HepG2 (cell line): ENCODE results near the gene SORBS2. TPM values are rescaled to one million over a fixed set of nuclear protein-coding genes. Genes with fewer than 3 reads are reported as not detected.

ENCODE experiments used
- ATAC-seq: fragments of 200-7000 bp; cut with Tn5 transposase; 3 replicates; pipeline ENCODE4 v1.9.1; 2020; ENCODE audit warnings: mild to moderate bottlenecking, moderate library complexity
- BruUV-seq: library from RNA; stranded (reverse); fragments of 400-500 nt; replicated peaks from 2 replicates; lab custom pipeline; 2021; lab: Mats Ljungman, UMichigan
- CTCF ChIA-PET: fragments of 300-600 bp; formaldehyde crosslinking; extraction: SDS; loops from one replicate; lab custom pipeline; 2021; ENCODE audit warnings: low total read pairs, inconsistent platforms, low intra/inter-chr PET ratio; lab: Yijun Ruan, JAX
- POLR2A ChIA-PET: fragments of 350-600 bp; sonication (Branson Sonifier 250); formaldehyde crosslinking; loops from one replicate; lab custom pipeline; 2020; ENCODE audit warnings: antibody characterized with exemption, inconsistent platforms; lab: Yijun Ruan, JAX
- DNase-seq: peaks from one replicate; pipeline ENCODE4 v3.0.0-alpha.2; 2015; ENCODE audit warnings: low spot score
- FAIRE-seq: peaks from 3 replicates; lab custom pipeline; 2011; peaks lifted over from hg19 to GRCh38; lab: Jason Lieb, UNC
- H2AFZ ChIP-seq: one replicate; pipeline ENCODE4 v1.6.1; 2011; ENCODE audit warnings: low read length, inconsistent platforms
- H3K27ac ChIP-seq: fragments of 300-600 bp; 3 replicates; pipeline ENCODE4 v1.8.0; 2011; ENCODE audit warnings: mixed run types, mild to moderate bottlenecking, mixed read lengths, low read length, inconsistent platforms; ENCODE audit not compliant: insufficient read depth; ENCODE audit errors: extremely low read length
- H3K27me3 ChIP-seq, 2 experiments: fragments of 200-600 bp in 1 of 2; 2 replicates in 1 of 2; 3 replicates in 1 of 2; pipeline versions ENCODE4 v1.6.0 to v1.8.0; 2011; ENCODE audit warnings: low read length in 2 of 2, mild to moderate bottlenecking in 2 of 2, moderate library complexity in 2 of 2, inconsistent platforms in 1 of 2; ENCODE audit not compliant: insufficient read depth in 2 of 2, control insufficient read depth in 1 of 2
- H3K36me3 ChIP-seq, 2 experiments: fragments of 200-600 bp in 1 of 2; replicated peaks in 1 of 2; 2 replicates in 1 of 2; 3 replicates in 1 of 2; pipeline versions ENCODE4 v1.5.1 to v1.8.0; 2011; ENCODE audit warnings: low read length in 2 of 2, inconsistent platforms in 1 of 2; ENCODE audit not compliant: insufficient read depth in 2 of 2, control insufficient read depth in 1 of 2
- H3K4me1 ChIP-seq: 2 replicates; pipeline ENCODE4 v1.5.1; 2012; ENCODE audit warnings: low read length, inconsistent platforms; ENCODE audit not compliant: insufficient read depth
- H3K4me2 ChIP-seq: 2 replicates; pipeline ENCODE4 v1.6.0; 2011; ENCODE audit warnings: low read depth, low read length, inconsistent platforms
- H3K4me3 ChIP-seq, 3 experiments: fragments of 200-600 bp in 1 of 3; sonication (generic), shearing (Covaris generic) in 1 of 3; replicated peaks in 1 of 3; 2 replicates each; pipeline ENCODE4 v1.5.1; 2011 to 2016; ENCODE audit warnings: low read length in 3 of 3, inconsistent platforms in 2 of 3, low read depth in 2 of 3, mild to moderate bottlenecking in 2 of 3, control low read depth in 1 of 3, mixed read lengths in 1 of 3; ENCODE audit not compliant: insufficient read depth in 1 of 3
- H3K79me2 ChIP-seq: one replicate; pipeline ENCODE4 v1.6.1; 2011; ENCODE audit warnings: low read length, inconsistent platforms; ENCODE audit not compliant: insufficient read depth
- H3K9ac ChIP-seq: 2 replicates; pipeline ENCODE4 v1.6.0; 2011; ENCODE audit warnings: mild to moderate bottlenecking, low read depth, low read length, inconsistent platforms; ENCODE audit not compliant: insufficient read depth
- H3K9me3 ChIP-seq: 2 replicates; pipeline ENCODE4 v1.5.1; 2012; ENCODE audit warnings: mild to moderate bottlenecking, low read length
- H4K20me1 ChIP-seq: 2 replicates; pipeline ENCODE4 v1.6.0; 2011; ENCODE audit warnings: inconsistent platforms, mild to moderate bottlenecking, low read length, moderate library complexity; ENCODE audit not compliant: insufficient read depth
- ARNTL ChIP-seq: sonication (generic); formaldehyde crosslinking; IDR thresholded peaks from 2 replicates; pipeline ENCODE4 v1.4.0; 2020; ENCODE audit warnings: mild to moderate bottlenecking, missing genetic modification reagents
- ATF1 ChIP-seq: IDR thresholded peaks from 2 replicates; pipeline ENCODE4 v1.6.1; 2016; ENCODE audit warnings: mild to moderate bottlenecking, control low read depth
- BHLHE40 ChIP-seq: IDR thresholded peaks from 2 replicates; pipeline ENCODE4 v1.6.1; 2011; ENCODE audit warnings: low read length, improper control_type of control experiment
- EEA1 ChIP-seq: sonication (generic); formaldehyde crosslinking; IDR thresholded peaks from 2 replicates; pipeline ENCODE4 v1.5.1; 2020; ENCODE audit warnings: mild to moderate bottlenecking, missing genetic modification reagents, borderline replicate concordance
- KAT2B ChIP-seq: fragments of 150-350 bp; IDR thresholded peaks from 2 replicates; pipeline ENCODE4 v1.6.1; 2014; ENCODE audit warnings: low read depth, low read length, borderline replicate concordance
- MAF1 ChIP-seq: sonication (generic); formaldehyde crosslinking; IDR thresholded peaks from 2 replicates; pipeline ENCODE4 v1.5.0; 2020; ENCODE audit warnings: missing genetic modification reagents, borderline replicate concordance
- NRL ChIP-seq: sonication (generic); formaldehyde crosslinking; IDR thresholded peaks from 2 replicates; pipeline ENCODE4 v1.5.0; 2020; ENCODE audit warnings: missing genetic modification reagents, mild to moderate bottlenecking, moderate library complexity, borderline replicate concordance
- PCBP2 ChIP-seq: fragments of 200-400 bp; formaldehyde crosslinking; optimal IDR thresholded peaks from 2 replicates; pipeline ENCODE3; 2018; ENCODE audit warnings: low read length, low read depth; ENCODE audit not compliant: poor library complexity, severe bottlenecking
- RFXANK ChIP-seq: IDR thresholded peaks from 2 replicates; pipeline ENCODE4 v1.6.1; 2016
- SMC3 ChIP-seq: IDR thresholded peaks from 2 replicates; pipeline ENCODE4 v1.6.1; 2011; ENCODE audit warnings: low read length, improper control_type of control experiment
- SNRNP70 ChIP-seq: fragments of 200-400 bp; formaldehyde crosslinking; IDR thresholded peaks from 2 replicates; pipeline ENCODE4 v1.6.1; 2017; ENCODE audit warnings: mild to moderate bottlenecking, low read depth, low read length, moderate library complexity
- TEF ChIP-seq: sonication (generic); formaldehyde crosslinking; IDR thresholded peaks from 2 replicates; pipeline ENCODE4 v1.5.0; 2020; ENCODE audit warnings: missing genetic modification reagents
- ZNF142 ChIP-seq: sonication (generic); formaldehyde crosslinking; IDR thresholded peaks from 2 replicates; pipeline ENCODE4 v1.4.0; 2020; ENCODE audit warnings: missing genetic modification reagents
- ZNF331 ChIP-seq: sonication (generic); formaldehyde crosslinking; IDR thresholded peaks from 2 replicates; pipeline ENCODE4 v1.4.0; 2020; ENCODE audit warnings: missing genetic modification reagents
- ZNF333 ChIP-seq: sonication (generic); formaldehyde crosslinking; IDR thresholded peaks from 2 replicates; pipeline ENCODE4 v1.4.0; 2020; ENCODE audit warnings: mild to moderate bottlenecking, missing genetic modification reagents, borderline replicate concordance
- ZNF75D ChIP-seq: sonication (generic); formaldehyde crosslinking; IDR thresholded peaks from 2 replicates; pipeline ENCODE4 v1.8.1; 2023; ENCODE audit warnings: missing genetic modification reagents, mild to moderate bottlenecking, borderline replicate concordance
- ZNF781 ChIP-seq: sonication (generic); formaldehyde crosslinking; IDR thresholded peaks from 2 replicates; pipeline ENCODE4 v1.5.1; 2020; ENCODE audit warnings: borderline replicate concordance, mild to moderate bottlenecking, missing genetic modification reagents; ENCODE audit errors: not compliant biosample characterization
- ZSCAN20 ChIP-seq: sonication (generic); formaldehyde crosslinking; IDR thresholded peaks from 2 replicates; pipeline ENCODE4 v1.4.0; 2020; ENCODE audit warnings: missing genetic modification reagents, mild to moderate bottlenecking, borderline replicate concordance
- ZSCAN29 ChIP-seq: sonication (generic); formaldehyde crosslinking; conservative IDR thresholded peaks from 2 replicates; pipeline ENCODE4 v1.4.0; 2020; ENCODE audit warnings: mild to moderate bottlenecking, missing genetic modification reagents
- WGBS: methylation state at CpG from one replicate; pipeline ENCODE4 v1.1.6; 2017; ENCODE audit warnings: low lambda C conversion rate; 5-methylcytosine and 5-hydroxymethylcytosine counted together
- in situ Hi-C: cut with HindIII; loops from 2 replicates; pipeline ENCODE4 v1.10.0; 2017; ENCODE audit warnings: low pct_unique_long_range_greater_than_20kb; ENCODE audit not compliant: extremely low pct_ligation_motif_present
- intact Hi-C: fragments of 100-400 bp; cut with micrococcal nuclease; formaldehyde crosslinking; loops from one replicate; pipeline ENCODE4 v1.10.0; 2022; ENCODE audit not compliant: unreplicated experiment
- polyA plus RNA-seq, 8 experiments: library from polyadenylated mRNA; depleted of rRNA in 3 of 8; stranded (reverse) in 7 of 8; unstranded in 1 of 8; fragments of >200 nt; fragmentation: Illumina TruSeq in 4 of 8; extraction: Trizol in 4 of 8; gene quantifications; 2 replicates each; pipeline versions ENCODE4 v1.2.1 to v1.2.3, GENCODE V29; 2011 to 2016; ENCODE audit warnings: low read depth in 4 of 8, missing spikeins in 1 of 8, mixed read lengths in 1 of 8; ENCODE audit not compliant: insufficient read depth in 1 of 8
- total RNA-seq, 5 experiments: library from RNA; depleted of rRNA; stranded (reverse); fragments of >200 nt; fragmentation: Illumina TruSeq; extraction: Trizol; gene quantifications; 2 replicates each; pipeline ENCODE4 v1.2.3, GENCODE V29; 2016; ENCODE audit warnings: low read depth in 1 of 5

SORBS2 gene
- total and polyA plus RNA-seq, 2 of the 13 experiments (the other 11 are each of a cell fraction or from before 2014, with no cell fraction given): 25.0 to 80.5 TPM

GRCh38 chr4:185580699-185581098 is 231.3 kb downstream of the SORBS2 start (continued):
- TF ChIP-seq ZNF142: no peak
- TF ChIP-seq KAT2B: no peak

GRCh38 chr4:185578284-185578683 is 233.7 kb downstream of the SORBS2 start:
- no peak for DNase-seq
- ChIA-PET CTCF (no interaction called here), POLR2A (interaction anchor here (2.5 kb wide), 1 partner anchor 11 kb away, joined by 9 read pairs; no protein-coding TSS in a partner anchor)
- Histone ChIP-seq H3K4me3 (no peak overlapping the region), H3K9ac (no peak overlapping the region), H3K36me3 (no peaks in the 10 kb centered on the region), H2AFZ (no peak overlapping the region), H4K20me1 (no peaks in the 10 kb centered on the region), H3K9me3 (no peaks in the 10 kb centered on the region), H3K27me3 (peaks cover 2 to 12% of the 10 kb centered on the region in 2 experiments; a peak in 3 of 5 replicates), H3K79me2 (no peaks in the 10 kb centered on the region), H3K27ac (no peak overlapping the region), H3K4me1 (peaks cover 9% of the 10 kb centered on the region), H3K4me2 (no peak overlapping the region)
- in situ Hi-C loops: no loop called here
- no peak for TF ChIP-seq ZNF333 (CRISPR knock-in tag)
- TF ChIP-seq PCBP2: no peak
- no peak for TF ChIP-seq ZNF331
- TF ChIP-seq TEF: no peak
- no peak for TF ChIP-seq MAF1 (CRISPR knock-in tag)
- no peak for TF ChIP-seq ZSCAN29
- no peak for TF ChIP-seq SNRNP70
- no peak for TF ChIP-seq ZNF75D (CRISPR knock-in tag)
- TF ChIP-seq SMC3: no peak
- TF ChIP-seq ATF1: no peak
- TF ChIP-seq EEA1 (CRISPR knock-in tag): no peak
- no peak for TF ChIP-seq ZSCAN20 (CRISPR knock-in tag)
- TF ChIP-seq ZNF781: no peak
- no peak for TF ChIP-seq BHLHE40
- TF ChIP-seq RFXANK (CRISPR knock-in tag): no peak
- TF ChIP-seq ARNTL: no peak
- TF ChIP-seq NRL (CRISPR knock-in tag): no peak
- intact Hi-C loops: no loop called here
- no peak for ATAC-seq
- WGBS: 24% methylated on average over 3 of the region's 3 CpGs
- no peak for FAIRE-seq
- BruUV-seq: no TSS peak
